SU-DHL-6 (cell line): Measurements from ENCODE around the gene MT1G.

Experiments used
- H2AFZ ChIP-seq: fragments of 200-600 bp; sonication (generic); 2 replicates; pipeline ENCODE4 v1.6.1; 2014; ENCODE audit warnings: low read depth, mild to moderate bottlenecking, moderate library complexity, mixed read lengths, antibody characterized with exemption, low read length; ENCODE audit not compliant: severe bottlenecking
- H3F3A ChIP-seq: fragments of 200-600 bp; shearing (Covaris generic); 2 replicates; pipeline ENCODE4 v1.6.0; 2016; ENCODE audit warnings: antibody characterized with exemption, mild to moderate bottlenecking; ENCODE audit not compliant: insufficient read depth
- H3K27ac ChIP-seq: fragments of 200-600 bp; sonication (generic); 2 replicates; pipeline ENCODE4 v1.5.1; 2016; ENCODE audit warnings: low read depth, mild to moderate bottlenecking, low read length, moderate library complexity, mixed read lengths
- H3K27me3 ChIP-seq: fragments of 200-600 bp; sonication (generic), shearing (Covaris generic); 2 replicates; pipeline ENCODE4 v1.6.0; 2014; ENCODE audit warnings: mild to moderate bottlenecking, low read length
- H3K36me3 ChIP-seq: fragments of 200-600 bp; sonication (generic); 2 replicates; pipeline ENCODE4 v1.6.1; 2014; ENCODE audit warnings: mild to moderate bottlenecking, low read length, mixed read lengths
- H3K4me2 ChIP-seq: fragments of 300-600, 200-600 bp; shearing (Covaris generic), sonication (generic); 2 replicates; pipeline ENCODE4 v1.6.0; 2014; ENCODE audit warnings: low read length, low read depth, mild to moderate bottlenecking; ENCODE audit not compliant: poor library complexity, severe bottlenecking
- H3K4me3 ChIP-seq: fragments of 200-600 bp; sonication (generic); 2 replicates; pipeline ENCODE4 v1.5.1; 2014; ENCODE audit warnings: antibody characterized with exemption, low read length, mild to moderate bottlenecking, mixed read lengths; ENCODE audit not compliant: insufficient read depth, poor library complexity, severe bottlenecking
- H3K79me2 ChIP-seq: fragments of 200-600 bp; sonication (generic); 2 replicates; pipeline ENCODE4 v1.6.1; 2014; ENCODE audit warnings: mild to moderate bottlenecking, low read length, moderate library complexity; ENCODE audit not compliant: insufficient read depth
- H3K9ac ChIP-seq: fragments of 200-600 bp; sonication (generic); 2 replicates; pipeline ENCODE4 v1.7.0; 2014; ENCODE audit warnings: mild to moderate bottlenecking, low read length
- H3K9me2 ChIP-seq: fragments of 200-600 bp; sonication (generic); replicated peaks from 2 replicates; pipeline ENCODE4 v1.6.1; 2014; ENCODE audit warnings: low read length; ENCODE audit not compliant: insufficient read depth
- H3K9me3 ChIP-seq: fragments of 200-600 bp; sonication (generic); 2 replicates; pipeline ENCODE4 v1.6.1; 2014; ENCODE audit warnings: low read length, mixed read lengths; ENCODE audit not compliant: insufficient read depth
- H4K20me1 ChIP-seq: fragments of 200-600 bp; sonication (generic); 2 replicates; pipeline ENCODE4 v1.6.1; 2014; ENCODE audit warnings: low read depth, mild to moderate bottlenecking, antibody characterized with exemption, low read length, moderate library complexity, mixed read lengths
- EZH2phosphoT487 ChIP-seq: fragments of 200-600 bp; sonication (generic), shearing (Covaris generic); conservative IDR thresholded peaks from 2 replicates; pipeline ENCODE4 v1.6.1; 2018; ENCODE audit warnings: mild to moderate bottlenecking, antibody characterized with exemption, low read length, moderate library complexity, mixed read lengths
- TF ChIP-seq, protein P1 (sequence below): fragments of 200-600 bp; sonication (generic); IDR thresholded peaks from one replicate; pipeline ENCODE4 v1.5.1; 2017; ENCODE audit warnings: antibody characterized with exemption, mild to moderate bottlenecking, low read length, moderate library complexity; ENCODE audit not compliant: insufficient read depth, poor library complexity, severe bottlenecking

Gene MT1G

DNA sequence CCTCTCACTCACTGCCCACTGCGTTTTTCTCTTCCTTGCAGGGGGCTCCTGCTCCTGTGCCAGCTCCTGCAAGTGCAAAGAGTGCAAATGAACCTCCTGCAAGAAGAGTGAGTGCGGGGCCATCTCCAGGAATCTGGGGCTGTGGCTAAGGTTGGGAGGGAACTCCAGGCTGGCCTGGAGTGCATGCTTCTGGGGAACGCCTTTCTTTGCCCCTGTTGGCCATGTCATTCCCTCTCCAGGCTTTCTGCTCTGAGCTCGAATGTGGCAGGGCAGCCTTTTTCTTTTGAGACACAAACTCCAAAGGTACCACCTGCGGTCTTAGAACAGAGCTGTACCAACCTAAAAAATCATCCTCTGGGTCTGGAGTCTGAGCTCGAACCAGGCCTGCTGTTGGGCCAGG is 49.7 kb downstream of the MT1G start:
- Histone ChIP-seq H3K4me3 (no peak overlapping the region), H3K9me3 (no peaks in the 10 kb centered on the region), H3K27ac (no peak overlapping the region), H4K20me1 (no peaks in the 10 kb centered on the region), H2AFZ (no peak overlapping the region), H3K36me3 (no peaks in the 10 kb centered on the region), H3K27me3 (no peaks in the 10 kb centered on the region; the same call in 1 of the 2 replicates), H3K4me2 (no peak overlapping the region), H3F3A (no peaks in the 10 kb centered on the region), H3K9me2 (no peaks in the 10 kb centered on the region), H3K79me2 (no peaks in the 10 kb centered on the region), H3K9ac (no peak overlapping the region)
- no peak for TF ChIP-seq EZH2phosphoT487
- TF ChIP-seq, protein P1, sequence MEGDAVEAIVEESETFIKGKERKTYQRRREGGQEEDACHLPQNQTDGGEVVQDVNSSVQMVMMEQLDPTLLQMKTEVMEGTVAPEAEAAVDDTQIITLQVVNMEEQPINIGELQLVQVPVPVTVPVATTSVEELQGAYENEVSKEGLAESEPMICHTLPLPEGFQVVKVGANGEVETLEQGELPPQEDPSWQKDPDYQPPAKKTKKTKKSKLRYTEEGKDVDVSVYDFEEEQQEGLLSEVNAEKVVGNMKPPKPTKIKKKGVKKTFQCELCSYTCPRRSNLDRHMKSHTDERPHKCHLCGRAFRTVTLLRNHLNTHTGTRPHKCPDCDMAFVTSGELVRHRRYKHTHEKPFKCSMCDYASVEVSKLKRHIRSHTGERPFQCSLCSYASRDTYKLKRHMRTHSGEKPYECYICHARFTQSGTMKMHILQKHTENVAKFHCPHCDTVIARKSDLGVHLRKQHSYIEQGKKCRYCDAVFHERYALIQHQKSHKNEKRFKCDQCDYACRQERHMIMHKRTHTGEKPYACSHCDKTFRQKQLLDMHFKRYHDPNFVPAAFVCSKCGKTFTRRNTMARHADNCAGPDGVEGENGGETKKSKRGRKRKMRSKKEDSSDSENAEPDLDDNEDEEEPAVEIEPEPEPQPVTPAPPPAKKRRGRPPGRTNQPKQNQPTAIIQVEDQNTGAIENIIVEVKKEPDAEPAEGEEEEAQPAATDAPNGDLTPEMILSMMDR = no peak

DNA sequence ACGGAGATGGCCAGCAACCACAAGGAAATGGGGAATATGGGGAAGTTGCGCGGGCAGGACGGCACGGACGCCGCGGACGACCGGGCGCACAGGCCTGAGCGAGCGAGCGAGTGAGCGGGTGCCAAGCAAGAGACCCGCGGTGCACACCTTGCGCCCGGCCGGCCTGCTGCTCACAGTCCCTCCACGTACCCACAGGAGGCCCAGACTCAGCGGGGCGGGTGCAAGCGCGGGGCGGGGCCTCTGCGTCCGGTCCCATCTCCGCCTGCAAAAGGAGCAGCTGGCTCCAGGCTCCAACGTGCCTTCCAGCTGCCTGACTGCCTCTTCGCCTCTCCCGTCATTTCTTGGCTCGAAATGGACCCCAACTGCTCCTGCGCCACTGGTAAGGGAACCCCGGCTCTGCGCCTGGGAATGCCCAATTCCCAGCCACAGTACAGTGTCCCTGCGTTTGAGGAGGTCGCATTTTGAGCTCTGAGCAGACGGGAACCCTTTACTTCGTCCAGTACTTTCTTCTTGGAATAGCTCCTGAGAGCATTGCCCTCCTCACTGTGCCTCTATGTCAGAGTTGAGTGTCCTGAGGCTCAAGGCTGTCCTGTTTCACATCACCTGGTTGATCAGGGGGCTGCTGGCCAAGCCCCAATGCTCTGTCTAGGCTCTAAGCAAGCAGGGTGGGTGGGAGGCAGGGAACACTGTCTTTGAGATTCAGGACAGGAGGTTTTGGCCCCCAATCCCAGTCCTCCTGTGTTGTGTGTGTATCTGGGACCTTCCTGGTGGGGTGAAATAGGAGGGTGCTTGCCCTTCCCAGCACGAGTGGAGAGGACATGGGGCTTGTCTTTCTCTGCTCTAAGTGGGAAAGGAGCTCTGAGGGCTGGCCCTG is 50.4 kb downstream of the MT1G start:
- Histone ChIP-seq H3F3A (no peaks in the 10 kb centered on the region), H3K36me3 (no peaks in the 10 kb centered on the region), H3K9ac (no peak overlapping the region), H3K79me2 (no peaks in the 10 kb centered on the region), H3K4me3 (no peak overlapping the region), H2AFZ (no peak overlapping the region), H3K27me3 (no peaks in the 10 kb centered on the region; the same call in 1 of the 2 replicates), H3K4me2 (no peak overlapping the region), H4K20me1 (no peaks in the 10 kb centered on the region), H3K27ac (no peak overlapping the region), H3K9me3 (no peaks in the 10 kb centered on the region), H3K9me2 (no peaks in the 10 kb centered on the region)
- TF ChIP-seq EZH2phosphoT487 = no peak
- TF ChIP-seq, protein P1 = no peak
